Right atrium auricular region (tissue), 2 donors: Measurements from ENCODE around the gene GALNT10. TPM values are rescaled to one million over a fixed set of nuclear protein-coding genes. Genes with fewer than 3 reads are reported as not detected.

ENCODE experiments used
- DNase-seq: peaks from one replicate; pipeline ENCODE4 v3.0.0-alpha.2; 2019; ENCODE audit warnings: low spot score
- H3K27ac ChIP-seq, 2 donors: fragments of 200-600 bp; sonication (generic); 1 replicate in 1 of 2; 2 replicates in 1 of 2; pipeline ENCODE4 v1.5.1; 2016 to 2019
- H3K27me3 ChIP-seq, 2 donors: fragments of 200-600 bp; sonication (generic); one replicate each; pipeline versions ENCODE4 v1.5.1 to v1.6.0; 2017 to 2019
- H3K36me3 ChIP-seq: fragments of 200-600 bp; sonication (generic); one replicate; pipeline ENCODE4 v1.5.1; 2016
- H3K4me1 ChIP-seq, 2 donors: fragments of 200-600 bp; sonication (generic); one replicate each; pipeline versions ENCODE4 v1.5.1 to v1.6.0; 2017 to 2019
- H3K4me3 ChIP-seq, 2 donors: fragments of 200-600 bp; sonication (generic); 1 replicate in 1 of 2; 2 replicates in 1 of 2; pipeline ENCODE4 v1.5.1; 2017 to 2019; ENCODE audit warnings: mild to moderate bottlenecking in 1 of 2, moderate library complexity in 1 of 2
- H3K9me3 ChIP-seq, 2 donors: fragments of 200-600 bp; sonication (generic); one replicate each; pipeline ENCODE4 v1.5.1; 2019
- CTCF ChIP-seq, 2 donors: fragments of 200-600 bp; sonication (generic); IDR thresholded peaks; one replicate each; pipeline ENCODE4 v1.5.1; 2019; ENCODE audit warnings: antibody characterized with exemption in 2 of 2
- total RNA-seq, 2 donors: library from RNA; depleted of rRNA; stranded (reverse); fragments of >200 nt; gene quantifications; one replicate each; pipeline ENCODE4 v1.1.0, GENCODE V29; 2016

GALNT10 gene
- total RNA-seq, 2 donors from 2014 or later: 13.2 to 18.4 TPM

- no peak for DNase-seq
- no peak overlapping the region for H3K4me3 ChIP-seq
- no peaks in the 10 kb centered on the region for H3K27me3 ChIP-seq
- TF ChIP-seq CTCF (IDR thresholded peaks at IDR 0.05): no peak
- no peaks in the 10 kb centered on the region for H3K9me3 ChIP-seq
- no peaks in the 10 kb centered on the region for H3K36me3 ChIP-seq
- H3K27ac ChIP-seq: no peak overlapping the region
- H3K4me1 ChIP-seq: peaks cover 0 to 3% of the 10 kb centered on the region in 2 donors
Observed at GRCh38 chr5:154395407-154396106, 205.0 kb downstream of the GALNT10 start.

GRCh38 chr5:154396128-154396527 is 205.6 kb downstream of the GALNT10 start:
- no peaks in the 10 kb centered on the region for H3K36me3 ChIP-seq
- TF ChIP-seq CTCF (IDR thresholded peaks at IDR 0.05): no peak

GRCh38 chr5:154397652-154398406 is 207.3 kb downstream of the GALNT10 start:
- H3K4me3 ChIP-seq: no peak overlapping the region
- no peak for DNase-seq
- no peaks in the 10 kb centered on the region for H3K36me3 ChIP-seq
- no peak overlapping the region for H3K27ac ChIP-seq
- no peaks in the 10 kb centered on the region for H3K27me3 ChIP-seq
- no peak for TF ChIP-seq CTCF (IDR thresholded peaks at IDR 0.05)
- H3K9me3 ChIP-seq: no peaks in the 10 kb centered on the region
- peaks cover 0 to 3% of the 10 kb centered on the region in 2 donors for H3K4me1 ChIP-seq

More at GRCh38 chr5:154396128-154396527, 205.6 kb downstream of the GALNT10 start:
- Histone ChIP-seq H3K4me1 (peaks cover 0 to 3% of the 10 kb centered on the region in 2 donors), H3K4me3 (no peak overlapping the region), H3K27me3 (no peaks in the 10 kb centered on the region), H3K27ac (no peak overlapping the region), H3K9me3 (no peaks in the 10 kb centered on the region)
- DNase-seq: no peak

- H3K4me1 ChIP-seq: peaks cover 0 to 12% of the 10 kb centered on the region in 2 donors
Observed at GRCh38 chr5:154400678-154401077, 210.1 kb downstream of the GALNT10 start.

GRCh38 chr5:154401355-154401754 is 210.8 kb downstream of the GALNT10 start:
- TF ChIP-seq CTCF (IDR thresholded peaks at IDR 0.05): no peak
- no peaks in the 10 kb centered on the region for H3K36me3 ChIP-seq
- no peak overlapping the region for H3K4me3 ChIP-seq
- H3K27ac ChIP-seq: no peak overlapping the region
- DNase-seq: no peak
- peaks cover 0 to 12% of the 10 kb centered on the region in 2 donors for H3K4me1 ChIP-seq
- no peaks in the 10 kb centered on the region for H3K27me3 ChIP-seq
- no peaks in the 10 kb centered on the region for H3K9me3 ChIP-seq

More at GRCh38 chr5:154400678-154401077, 210.1 kb downstream of the GALNT10 start:
- Histone ChIP-seq H3K27me3 (no peaks in the 10 kb centered on the region), H3K36me3 (no peaks in the 10 kb centered on the region), H3K27ac (no peak overlapping the region), H3K4me3 (no peak overlapping the region), H3K9me3 (no peaks in the 10 kb centered on the region)
- no peak for TF ChIP-seq CTCF (IDR thresholded peaks at IDR 0.05)
- DNase-seq: no peak
